SU-DHL-6 (cell line): ENCODE data around the gene RFLNA.

ENCODE experiments used
- EZH2phosphoT487 ChIP-seq: fragments of 200-600 bp; sonication (generic), shearing (Covaris generic); conservative IDR thresholded peaks from 2 replicates; pipeline ENCODE4 v1.6.1; 2018; ENCODE audit warnings: mild to moderate bottlenecking, antibody characterized with exemption, low read length, moderate library complexity, mixed read lengths
- TF ChIP-seq, protein P1 (sequence below): fragments of 200-600 bp; sonication (generic); IDR thresholded peaks from one replicate; pipeline ENCODE4 v1.5.1; 2017; ENCODE audit warnings: antibody characterized with exemption, mild to moderate bottlenecking, low read length, moderate library complexity; ENCODE audit not compliant: insufficient read depth, poor library complexity, severe bottlenecking

DNA sequence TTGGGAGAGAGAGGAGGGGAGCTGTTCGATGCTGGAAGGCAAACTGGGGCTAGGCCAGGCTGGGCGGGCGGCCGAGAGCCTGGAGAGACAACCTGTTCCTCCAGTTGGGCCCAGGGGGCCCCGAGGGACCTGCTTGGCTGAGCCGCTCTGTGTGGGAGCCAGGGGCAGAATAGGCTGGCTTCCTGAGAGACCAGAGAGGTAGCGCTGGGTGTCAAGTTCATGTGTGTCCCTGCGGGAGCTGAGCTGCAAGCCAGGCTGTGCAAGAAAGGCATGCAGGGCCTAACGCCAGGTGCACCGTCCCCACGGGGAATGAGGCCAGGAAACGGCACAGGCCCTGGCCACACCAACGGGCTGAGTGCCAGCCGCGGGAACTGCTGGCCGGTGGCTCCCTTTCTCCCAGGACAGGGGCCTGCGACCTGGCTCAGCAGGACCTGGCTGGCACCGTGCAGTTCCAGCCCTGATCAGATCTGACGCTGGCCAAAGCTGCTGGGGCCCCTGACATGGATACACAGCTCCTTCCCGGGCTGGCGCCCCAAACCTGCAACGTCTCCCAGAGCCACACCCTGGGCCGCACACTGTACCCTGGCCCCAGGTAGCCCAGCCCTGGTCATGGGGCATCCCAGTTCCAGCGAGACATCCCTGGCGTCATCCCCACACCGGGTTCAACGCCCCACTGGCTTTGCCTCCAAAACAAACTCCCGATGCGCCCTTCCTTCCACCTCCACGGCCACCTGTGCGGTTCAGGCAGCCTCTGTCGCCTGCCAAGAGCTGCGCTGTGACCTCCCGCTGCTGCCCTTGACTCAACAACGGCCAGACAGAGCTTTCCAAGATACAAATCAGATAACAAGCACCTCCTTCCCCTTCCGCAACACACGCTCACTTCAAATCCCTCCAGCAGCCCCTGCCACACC, 65.0 kb downstream of the RFLNA start:
- TF ChIP-seq, protein P1, sequence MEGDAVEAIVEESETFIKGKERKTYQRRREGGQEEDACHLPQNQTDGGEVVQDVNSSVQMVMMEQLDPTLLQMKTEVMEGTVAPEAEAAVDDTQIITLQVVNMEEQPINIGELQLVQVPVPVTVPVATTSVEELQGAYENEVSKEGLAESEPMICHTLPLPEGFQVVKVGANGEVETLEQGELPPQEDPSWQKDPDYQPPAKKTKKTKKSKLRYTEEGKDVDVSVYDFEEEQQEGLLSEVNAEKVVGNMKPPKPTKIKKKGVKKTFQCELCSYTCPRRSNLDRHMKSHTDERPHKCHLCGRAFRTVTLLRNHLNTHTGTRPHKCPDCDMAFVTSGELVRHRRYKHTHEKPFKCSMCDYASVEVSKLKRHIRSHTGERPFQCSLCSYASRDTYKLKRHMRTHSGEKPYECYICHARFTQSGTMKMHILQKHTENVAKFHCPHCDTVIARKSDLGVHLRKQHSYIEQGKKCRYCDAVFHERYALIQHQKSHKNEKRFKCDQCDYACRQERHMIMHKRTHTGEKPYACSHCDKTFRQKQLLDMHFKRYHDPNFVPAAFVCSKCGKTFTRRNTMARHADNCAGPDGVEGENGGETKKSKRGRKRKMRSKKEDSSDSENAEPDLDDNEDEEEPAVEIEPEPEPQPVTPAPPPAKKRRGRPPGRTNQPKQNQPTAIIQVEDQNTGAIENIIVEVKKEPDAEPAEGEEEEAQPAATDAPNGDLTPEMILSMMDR: no peak
- no peak for TF ChIP-seq EZH2phosphoT487
